ENCODE measurements around the gene RAP1GAP. TPM values are rescaled to one million over a fixed set of nuclear protein-coding genes. Genes with fewer than 3 reads are reported as not detected.

RAP1GAP gene
- total and polyA plus RNA-seq, 5 donors from 2014 or later: 0.84 TPM; not detected in 4

DNA sequence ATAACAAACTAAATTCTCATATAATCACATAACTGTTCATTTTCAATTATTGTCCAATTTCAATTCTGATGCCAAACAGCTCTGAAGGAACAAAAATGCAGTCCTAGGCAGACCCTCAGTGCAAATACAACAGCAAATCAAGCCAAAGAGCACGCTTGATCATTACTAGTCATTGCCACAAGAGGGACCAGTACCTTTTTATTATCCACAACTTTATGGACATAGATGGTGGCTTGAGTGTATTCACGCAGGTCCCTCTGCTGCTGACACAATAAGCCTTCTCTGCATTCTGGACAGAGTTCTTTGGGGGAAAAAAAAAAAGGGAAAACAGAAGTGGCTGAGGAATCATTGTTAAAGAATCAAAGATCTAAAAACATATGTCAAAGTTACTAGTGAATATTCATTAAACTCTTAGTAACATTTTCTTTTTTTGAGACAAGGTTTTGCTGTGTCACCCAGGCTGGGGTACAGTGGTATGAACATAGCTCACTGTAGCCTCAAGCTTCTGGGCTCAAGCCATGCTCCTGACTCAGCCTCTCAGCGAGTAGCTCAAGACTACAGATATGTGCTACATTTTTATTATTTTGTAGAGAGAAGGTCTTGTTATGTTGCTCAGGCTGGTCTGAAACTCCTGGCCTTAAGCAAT lies 34.3 kb upstream of the RAP1GAP start:
- H3K27me3 Mint-ChIP-seq: no peaks in the 10 kb centered on the region
- Histone ChIP-seq H3K4me1 (ENCODE audit: control insufficient read depth, insufficient read depth, low read length, poor library complexity, severe bottlenecking) (no peaks in the 10 kb centered on the region), H3K36me3 (ENCODE audit: control insufficient read depth, insufficient read depth, low read length) (peaks cover 74% of the 10 kb centered on the region), H3K4me3 (ENCODE audit: low read depth, low read length) (no peak overlapping the region), H3K27me3 (ENCODE audit: control insufficient read depth, insufficient read depth, low read length) (no peaks in the 10 kb centered on the region), H3K9me3 (ENCODE audit: control insufficient read depth in 2 of 2, low read length in 2 of 2) (no peaks in the 10 kb centered on the region), H3K27ac (ENCODE audit: insufficient read depth, low read length, poor library complexity, severe bottlenecking) (no peak overlapping the region)
- H3K36me3 Mint-ChIP-seq: peaks cover 44% of the 10 kb centered on the region
- no peaks in the 10 kb centered on the region for H3K9me3 Mint-ChIP-seq
- peaks cover 20 to 32% (median 22%) of the 10 kb centered on the region in 4 donors for H3K4me1 Mint-ChIP-seq
- peak overlapping the region in 2 of 3 donors; percentile 51 to 88 for H3K27ac Mint-ChIP-seq
- no peak overlapping the region for H3K4me3 Mint-ChIP-seq
- peak in 2 of 3 donors; percentile 24 to 65 for DNase-seq
- ATAC-seq (ENCODE audit: low read depth in 2 of 2): peak in 1 of 2 donors; percentile 48

- no peak overlapping the region for H3K27ac ChIP-seq (ENCODE audit: insufficient read depth, low read length, poor library complexity, severe bottlenecking)
- H3K9me3 ChIP-seq (ENCODE audit: control insufficient read depth in 2 of 2, low read length in 2 of 2): no peaks in the 10 kb centered on the region
- H3K4me3 ChIP-seq (ENCODE audit: low read depth, low read length): no peak overlapping the region
- no peaks in the 10 kb centered on the region for H3K27me3 ChIP-seq (ENCODE audit: control insufficient read depth, insufficient read depth, low read length)
- peaks cover 46% of the 10 kb centered on the region for H3K36me3 Mint-ChIP-seq
- H3K4me1 ChIP-seq (ENCODE audit: control insufficient read depth, insufficient read depth, low read length, poor library complexity, severe bottlenecking): no peaks in the 10 kb centered on the region
- no peak overlapping the region for H3K4me3 Mint-ChIP-seq
- peak overlapping the region; percentile 8 to 88 (median 51) for H3K27ac Mint-ChIP-seq
- peaks cover 21 to 36% (median 23%) of the 10 kb centered on the region in 4 donors for H3K4me1 Mint-ChIP-seq
- H3K27me3 Mint-ChIP-seq: no peaks in the 10 kb centered on the region
- no peak for DNase-seq
- H3K36me3 ChIP-seq (ENCODE audit: control insufficient read depth, insufficient read depth, low read length): peaks cover 68% of the 10 kb centered on the region
- no peaks in the 10 kb centered on the region for H3K9me3 Mint-ChIP-seq
- ATAC-seq (ENCODE audit: low read depth in 2 of 2): no peak
These were observed 33.6 kb upstream of the RAP1GAP start for GRCh38 chr1:21702780-21703179.

DNA sequence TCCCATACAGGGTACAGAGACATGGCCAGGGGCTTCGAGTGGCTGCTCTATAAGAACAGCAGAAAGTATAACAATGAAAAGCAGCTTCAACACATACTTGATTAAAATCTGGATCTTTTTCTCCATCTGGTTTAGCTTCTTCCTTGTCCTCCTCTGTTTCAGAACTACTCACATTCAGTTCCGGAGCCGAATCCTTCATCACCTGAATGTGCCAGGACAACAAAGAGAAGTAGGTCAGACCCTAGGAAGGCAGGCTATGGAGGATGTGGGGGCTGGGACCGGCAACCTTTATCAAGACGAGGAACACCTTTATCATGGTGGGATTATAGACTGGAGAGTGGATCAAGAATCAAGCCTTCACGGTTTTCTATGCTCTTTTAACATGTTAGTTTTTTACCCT lies 32.2 kb upstream of the RAP1GAP start:
- Histone ChIP-seq H3K27me3 (ENCODE audit: control insufficient read depth, insufficient read depth, low read length) (no peaks in the 10 kb centered on the region), H3K27ac (ENCODE audit: insufficient read depth, low read length, poor library complexity, severe bottlenecking) (no peak overlapping the region), H3K4me3 (ENCODE audit: low read depth, low read length) (no peak overlapping the region), H3K9me3 (ENCODE audit: control insufficient read depth in 2 of 2, low read length in 2 of 2) (no peaks in the 10 kb centered on the region), H3K4me1 (ENCODE audit: control insufficient read depth, insufficient read depth, low read length, poor library complexity, severe bottlenecking) (no peaks in the 10 kb centered on the region), H3K36me3 (ENCODE audit: control insufficient read depth, insufficient read depth, low read length) (peaks cover 63% of the 10 kb centered on the region)
- H3K27me3 Mint-ChIP-seq: no peaks in the 10 kb centered on the region
- H3K4me1 Mint-ChIP-seq: peaks cover 17 to 36% (median 23%) of the 10 kb centered on the region in 4 donors
- no peak for DNase-seq
- no peak for ATAC-seq (ENCODE audit: low read depth in 2 of 2)
- peaks cover 37% of the 10 kb centered on the region for H3K36me3 Mint-ChIP-seq
- no peak overlapping the region for H3K4me3 Mint-ChIP-seq
- H3K9me3 Mint-ChIP-seq: no peaks in the 10 kb centered on the region
- H3K27ac Mint-ChIP-seq: peak overlapping the region in 2 of 3 donors; percentile 37 to 69

DNA sequence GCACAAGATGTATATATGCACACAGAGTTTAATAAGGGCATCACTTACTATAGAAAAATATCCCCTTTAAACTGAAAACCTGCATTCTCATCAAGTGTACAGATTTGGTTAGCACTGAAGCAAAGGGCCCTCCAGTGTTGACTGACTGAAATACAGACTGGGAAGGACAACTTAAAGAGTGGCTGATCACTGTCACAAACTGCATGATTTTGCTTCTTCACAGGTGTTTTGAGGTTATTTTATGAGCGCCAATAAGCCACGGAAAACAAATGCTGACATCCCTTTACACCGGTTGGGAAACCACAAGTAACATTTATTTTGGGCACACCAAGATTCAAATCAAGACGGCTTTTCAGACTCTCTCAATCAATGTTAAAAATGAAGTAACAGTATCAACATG lies 30.9 kb upstream of the RAP1GAP start:
- peak overlapping the region in 2 of 3 donors; percentile 20 to 32 for H3K27ac Mint-ChIP-seq
- H3K4me3 ChIP-seq (ENCODE audit: low read depth, low read length): no peak overlapping the region
- no peaks in the 10 kb centered on the region for H3K27me3 Mint-ChIP-seq
- H3K36me3 Mint-ChIP-seq: peaks cover 31% of the 10 kb centered on the region
- no peaks in the 10 kb centered on the region for H3K9me3 ChIP-seq (ENCODE audit: control insufficient read depth in 2 of 2, low read length in 2 of 2)
- peaks cover 57% of the 10 kb centered on the region for H3K36me3 ChIP-seq (ENCODE audit: control insufficient read depth, insufficient read depth, low read length)
- no peak overlapping the region for H3K4me3 Mint-ChIP-seq
- DNase-seq (peak in 1 of 3 donors; percentile 31), ATAC-seq (ENCODE audit: low read depth in 2 of 2) (no peak)
- no peaks in the 10 kb centered on the region for H3K27me3 ChIP-seq (ENCODE audit: control insufficient read depth, insufficient read depth, low read length)
- H3K9me3 Mint-ChIP-seq: no peaks in the 10 kb centered on the region
- H3K4me1 Mint-ChIP-seq: peaks cover 17 to 36% (median 22%) of the 10 kb centered on the region in 4 donors
- H3K4me1 ChIP-seq (ENCODE audit: control insufficient read depth, insufficient read depth, low read length, poor library complexity, severe bottlenecking): no peaks in the 10 kb centered on the region
- no peak overlapping the region for H3K27ac ChIP-seq (ENCODE audit: insufficient read depth, low read length, poor library complexity, severe bottlenecking)

- H3K4me1 Mint-ChIP-seq: peaks cover 5 to 17% (median 7%) of the 10 kb centered on the region in 4 donors
- Histone ChIP-seq H3K36me3 (ENCODE audit: control insufficient read depth, insufficient read depth, low read length) (peaks cover 60% of the 10 kb centered on the region), H3K27me3 (ENCODE audit: control insufficient read depth, insufficient read depth, low read length) (no peaks in the 10 kb centered on the region), H3K4me1 (ENCODE audit: control insufficient read depth, insufficient read depth, low read length, poor library complexity, severe bottlenecking) (no peaks in the 10 kb centered on the region), H3K9me3 (ENCODE audit: control insufficient read depth in 2 of 2, low read length in 2 of 2) (no peaks in the 10 kb centered on the region), H3K27ac (ENCODE audit: insufficient read depth, low read length, poor library complexity, severe bottlenecking) (no peak overlapping the region), H3K4me3 (ENCODE audit: low read depth, low read length) (no peak overlapping the region)
- H3K4me3 Mint-ChIP-seq: no peak overlapping the region
- H3K27ac Mint-ChIP-seq: no peak overlapping the region
- peaks cover 34% of the 10 kb centered on the region for H3K36me3 Mint-ChIP-seq
- DNase-seq (no peak), ATAC-seq (ENCODE audit: low read depth in 2 of 2) (no peak)
- H3K9me3 Mint-ChIP-seq: no peaks in the 10 kb centered on the region
- H3K27me3 Mint-ChIP-seq: no peaks in the 10 kb centered on the region
These were observed 27.8 kb upstream of the RAP1GAP start for GRCh38 chr1:21696931-21697330.

DNA sequence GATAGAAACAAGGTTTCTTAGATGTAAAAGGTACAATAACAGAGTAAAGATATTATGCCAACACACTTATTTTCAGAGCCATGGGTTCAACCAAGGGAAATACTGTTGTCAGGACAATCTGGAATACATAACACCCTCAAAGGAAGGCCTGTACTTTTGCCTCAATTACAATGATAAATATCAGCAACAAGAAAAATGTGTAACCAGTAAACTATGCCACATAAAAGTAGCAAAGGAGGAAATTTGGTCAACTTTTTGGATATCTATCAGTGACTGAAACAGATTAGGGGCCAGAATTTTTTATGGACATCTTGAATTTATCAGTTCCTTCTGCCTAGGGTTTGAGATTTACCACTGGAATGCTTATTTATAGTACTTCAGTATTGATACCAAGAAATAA lies 24.6 kb upstream of the RAP1GAP start:
- Mint-ChIP-seq H3K4me1 (peaks cover 0 to 9% (median 3%) of the 10 kb centered on the region in 4 donors), H3K27ac (no peak overlapping the region), H3K9me3 (no peaks in the 10 kb centered on the region), H3K27me3 (no peaks in the 10 kb centered on the region), H3K36me3 (peaks cover 40% of the 10 kb centered on the region), H3K4me3 (no peak overlapping the region)
- H3K36me3 ChIP-seq (ENCODE audit: control insufficient read depth, insufficient read depth, low read length): peaks cover 60% of the 10 kb centered on the region
- ATAC-seq (ENCODE audit: low read depth in 2 of 2) (no peak), DNase-seq (no peak)
- no peaks in the 10 kb centered on the region for H3K27me3 ChIP-seq (ENCODE audit: control insufficient read depth, insufficient read depth, low read length)
- H3K4me3 ChIP-seq (ENCODE audit: low read depth, low read length): no peak overlapping the region
- no peaks in the 10 kb centered on the region for H3K4me1 ChIP-seq (ENCODE audit: control insufficient read depth, insufficient read depth, low read length, poor library complexity, severe bottlenecking)
- H3K9me3 ChIP-seq (ENCODE audit: control insufficient read depth in 2 of 2, low read length in 2 of 2): no peaks in the 10 kb centered on the region
- H3K27ac ChIP-seq (ENCODE audit: insufficient read depth, low read length, poor library complexity, severe bottlenecking): no peak overlapping the region

- H3K27ac Mint-ChIP-seq: no peak overlapping the region
- no peak for ATAC-seq (ENCODE audit: low read depth in 2 of 2)
These were observed 22.6 kb upstream of the RAP1GAP start for GRCh38 chr1:21691739-21692138.

More at GRCh38 chr1:21691739-21692138, 22.6 kb upstream of the RAP1GAP start:
- Histone ChIP-seq H3K27me3 (ENCODE audit: control insufficient read depth, insufficient read depth, low read length) (no peaks in the 10 kb centered on the region), H3K36me3 (ENCODE audit: control insufficient read depth, insufficient read depth, low read length) (peaks cover 73% of the 10 kb centered on the region), H3K27ac (ENCODE audit: insufficient read depth, low read length, poor library complexity, severe bottlenecking) (no peak overlapping the region), H3K4me3 (ENCODE audit: low read depth, low read length) (no peak overlapping the region), H3K9me3 (ENCODE audit: control insufficient read depth in 2 of 2, low read length in 2 of 2) (no peaks in the 10 kb centered on the region), H3K4me1 (ENCODE audit: control insufficient read depth, insufficient read depth, low read length, poor library complexity, severe bottlenecking) (no peaks in the 10 kb centered on the region)
- no peak overlapping the region for H3K4me3 Mint-ChIP-seq
- H3K4me1 Mint-ChIP-seq: peaks cover 0 to 4% (median 2%) of the 10 kb centered on the region in 4 donors
- H3K36me3 Mint-ChIP-seq: peaks cover 48% of the 10 kb centered on the region
- H3K9me3 Mint-ChIP-seq: no peaks in the 10 kb centered on the region
- no peak for DNase-seq
- no peaks in the 10 kb centered on the region for H3K27me3 Mint-ChIP-seq
